GM23338 (cell line): ENCODE data around the gene C1GALT1C1L. TPM values are rescaled to one million over a fixed set of nuclear protein-coding genes. Genes with fewer than 3 reads are reported as not detected.

Experiments
- polyA plus RNA-seq: library from polyadenylated mRNA; unstranded; fragments of >200 nt; fragmentation: Nextera tagmentation; extraction: Ambion mirVana; gene quantifications from 2 replicates; pipeline ENCODE4 v1.2.1, GENCODE V29; 2016
- total RNA-seq: library from RNA; depleted of rRNA; stranded (reverse); fragments of >200 nt; shearing (Covaris generic); gene quantifications from 2 replicates; pipeline ENCODE4 v1.2.3, GENCODE V29; 2014; rRNA removed

C1GALT1C1L gene
- total and polyA plus RNA-seq, 2 experiments from 2014 or later, result 0.17 to 0.99 TPM

Other genes starting within 250 kb of the C1GALT1C1L start
- 26.2 and 30.7 TPM in 2 replicates for gene THADA, start 80.4 kb downstream of the C1GALT1C1L start, total RNA-seq
- 11.1 and 17.0 TPM in 2 replicates for gene THADA, start 80.4 kb downstream of the C1GALT1C1L start, polyA plus RNA-seq
- gene PLEKHH2, start 39.2 kb downstream of the C1GALT1C1L start, total RNA-seq, result 6.5 and 6.7 TPM in 2 replicates
- 4.9 and 5.4 TPM in 2 replicates for gene PLEKHH2, start 39.2 kb downstream of the C1GALT1C1L start, polyA plus RNA-seq
- gene DYNC2LI1, start 97.6 kb upstream of the C1GALT1C1L start, total RNA-seq, result 5.7 and 8.4 TPM in 2 replicates
- gene DYNC2LI1, start 97.6 kb upstream of the C1GALT1C1L start, polyA plus RNA-seq, result 8.8 and 11.5 TPM in 2 replicates
- not detected in 2 replicates for gene ABCG5, start 162.4 kb upstream of the C1GALT1C1L start, total RNA-seq
- 0.08 and 0.14 TPM in 2 replicates for gene ABCG5, start 162.4 kb upstream of the C1GALT1C1L start, polyA plus RNA-seq
- gene ABCG8, start 162.5 kb upstream of the C1GALT1C1L start, total RNA-seq, result 0.31 and 0.35 TPM in 2 replicates
- 0.03 and 0.19 TPM in 2 replicates for gene ABCG8, start 162.5 kb upstream of the C1GALT1C1L start, polyA plus RNA-seq